Uterus (tissue), 4 donors: ENCODE measurements around the gene SORT1. TPM values are rescaled to one million over a fixed set of nuclear protein-coding genes. Genes with fewer than 3 reads are reported as not detected.
A peak's percentile ranks its signal among the peaks of the same experiment; 100 is the strongest.

Source experiments
- DNase-seq, 2 donors: peaks; one replicate each; pipeline ENCODE4 v3.0.0-alpha.2; 2019 to 2020
- H3K27ac ChIP-seq, 2 donors: fragments of 200-600 bp; sonication (generic); 1 replicate in 1 of 2; 2 replicates in 1 of 2; pipeline ENCODE4 v1.5.1; 2016 to 2018
- H3K27me3 ChIP-seq, 2 donors: fragments of 200-600 bp; sonication (generic); one replicate each; pipeline ENCODE4 v1.5.1; 2018 to 2019; ENCODE audit warnings: control low read depth in 1 of 2
- H3K36me3 ChIP-seq, 2 donors: fragments of 200-600 bp; sonication (generic); one replicate each; pipeline ENCODE4 v1.5.1; 2019; ENCODE audit warnings: control low read depth in 1 of 2
- H3K4me1 ChIP-seq, 2 donors: fragments of 200-600 bp; sonication (generic); one replicate each; pipeline ENCODE4 v1.5.1; 2018 to 2019; ENCODE audit warnings: control low read depth in 1 of 2
- H3K4me3 ChIP-seq, 2 donors: fragments of 200-600 bp; sonication (generic); 1 replicate in 1 of 2; 2 replicates in 1 of 2; pipeline ENCODE4 v1.5.1; 2018 to 2019; ENCODE audit warnings: mild to moderate bottlenecking in 1 of 2
- H3K9me3 ChIP-seq, 2 donors: fragments of 200-600 bp; sonication (generic); one replicate each; pipeline ENCODE4 v1.5.1; 2019; ENCODE audit warnings: control low read depth in 1 of 2
- CTCF ChIP-seq, 4 experiments: fragments of 200-600 bp in 2 of 4; fragments of 450-650 bp in 2 of 4; sonication (generic) in 2 of 4; IDR thresholded peaks; one replicate each; pipeline ENCODE4 v1.5.1; 2016 to 2019; ENCODE audit warnings: antibody characterized with exemption in 4 of 4, mild to moderate bottlenecking in 2 of 4, moderate library complexity in 1 of 4
- POLR2A ChIP-seq, 2 donors: fragments of 450-650 bp; IDR thresholded peaks; one replicate each; pipeline ENCODE4 v1.6.1; 2016; ENCODE audit warnings: antibody characterized with exemption in 2 of 2, mild to moderate bottlenecking in 1 of 2, moderate library complexity in 1 of 2
- intact Hi-C: fragments of 100-400 bp; cut with DNase I; formaldehyde crosslinking; loops from one replicate; pipeline ENCODE4 v1.15.1; 2023; ENCODE audit warnings: low total_unique reads
- total RNA-seq, 4 donors: library from RNA; depleted of rRNA in 3 of 4; stranded (reverse); fragments of >200 nt in 3 of 4; gene quantifications; one replicate each; pipeline versions ENCODE4 v1.1.0 to v1.2.4, GENCODE V29; 2014 to 2023
- donor health status: DM: yes; HTN: yes; CAD: no.

The SORT1 gene
- total RNA-seq, 4 donors from 2014 or later = 20.2 to 43.4 (median 27.9) TPM

GRCh38 chr1:109426281-109427170 is 28.8 kb upstream of the SORT1 start, which contains the start of gene PSMA5:
Gene PSMA5 (minus strand): TSS chr1:109426448. CDS start chr1:109426330, 118 bp downstream.
- H3K27me3 ChIP-seq = no peaks in the 10 kb centered on the region
- no peaks in the 10 kb centered on the region for H3K36me3 ChIP-seq
- peaks cover 0 to 16% of the 10 kb centered on the region in 2 donors for H3K4me1 ChIP-seq
- H3K27ac ChIP-seq = peak within 1 kb of the TSS; percentile 70 to 86
- intact Hi-C loops = loop anchor here (10.0 kb wide), 1 partner anchor 58 kb away; the partner anchor contains the start of gene ATXN7L2
- peak within 1 kb of the TSS; percentile 80 to 90 for H3K4me3 ChIP-seq
- TF ChIP-seq CTCF (IDR thresholded peaks at IDR 0.05) (no peak), POLR2A (IDR thresholded peaks at IDR 0.05) (peak in 1 of 2 donors; percentile 71)
- H3K9me3 ChIP-seq = no peaks in the 10 kb centered on the region
- DNase-seq = peak; percentile 94 to 97

- peak overlapping the region; percentile 64 to 86 for H3K27ac ChIP-seq
- H3K4me1 ChIP-seq = peaks cover 0 to 16% of the 10 kb centered on the region in 2 donors
- no peaks in the 10 kb centered on the region for H3K9me3 ChIP-seq
- H3K27me3 ChIP-seq = no peaks in the 10 kb centered on the region
- DNase-seq = no peak
- intact Hi-C loops = loop anchor here (10.0 kb wide), 1 partner anchor 59 kb away; the partner anchor contains the start of gene ATXN7L2
- no peaks in the 10 kb centered on the region for H3K36me3 ChIP-seq
- TF ChIP-seq POLR2A (IDR thresholded peaks at IDR 0.05) (no peak), CTCF (IDR thresholded peaks at IDR 0.05) (no peak)
- H3K4me3 ChIP-seq = peak overlapping the region; percentile 80 to 90
These were observed 27.9 kb upstream of the SORT1 start for GRCh38 chr1:109425391-109426280.

GRCh38 chr1:109423498-109423897 is 25.8 kb upstream of the SORT1 start:
- DNase-seq = no peak
- no peaks in the 10 kb centered on the region for H3K9me3 ChIP-seq
- no peak overlapping the region for H3K4me3 ChIP-seq
- TF ChIP-seq POLR2A (IDR thresholded peaks at IDR 0.05) = no peak
- no peak for TF ChIP-seq CTCF (IDR thresholded peaks at IDR 0.05)
- no peaks in the 10 kb centered on the region for H3K27me3 ChIP-seq
- no peaks in the 10 kb centered on the region for H3K36me3 ChIP-seq
- H3K4me1 ChIP-seq = peaks cover 0 to 16% of the 10 kb centered on the region in 2 donors
- intact Hi-C loops = loop anchor here (10.0 kb wide), 1 partner anchor 61 kb away; the partner anchor contains the start of gene ATXN7L2
- no peak overlapping the region for H3K27ac ChIP-seq

- Histone ChIP-seq H3K36me3 (no peaks in the 10 kb centered on the region), H3K4me3 (no peak overlapping the region), H3K27me3 (no peaks in the 10 kb centered on the region), H3K9me3 (no peaks in the 10 kb centered on the region), H3K27ac (peak overlapping the region in 1 of 2 donors; percentile 29), H3K4me1 (no peaks in the 10 kb centered on the region)
- TF ChIP-seq POLR2A (IDR thresholded peaks at IDR 0.05) = no peak
- TF ChIP-seq CTCF (IDR thresholded peaks at IDR 0.05) = no peak
- intact Hi-C loops = no loop called here
- DNase-seq = no peak
These were observed 14.8 kb upstream of the SORT1 start for GRCh38 chr1:109412551-109412950.
